GM10266 (cell line): ENCODE measurements around the gene CTNNBL1.

ENCODE experiments used
- DNase-seq: peaks from one replicate; pipeline ENCODE4 v3.0.0; 2012; ENCODE audit errors: extremely low spot score
- TF ChIP-seq, protein P1 (sequence below): IDR thresholded peaks from 2 replicates; pipeline ENCODE4 v1.5.1; 2012; ENCODE audit warnings: mild to moderate bottlenecking, low read depth; ENCODE audit not compliant: control insufficient read depth, insufficient read depth; ENCODE audit errors: missing control alignments

CTNNBL1 gene

GRCh38 chr20:37726971-37727956, 33.4 kb downstream of the CTNNBL1 start:
- TF ChIP-seq, protein P1, sequence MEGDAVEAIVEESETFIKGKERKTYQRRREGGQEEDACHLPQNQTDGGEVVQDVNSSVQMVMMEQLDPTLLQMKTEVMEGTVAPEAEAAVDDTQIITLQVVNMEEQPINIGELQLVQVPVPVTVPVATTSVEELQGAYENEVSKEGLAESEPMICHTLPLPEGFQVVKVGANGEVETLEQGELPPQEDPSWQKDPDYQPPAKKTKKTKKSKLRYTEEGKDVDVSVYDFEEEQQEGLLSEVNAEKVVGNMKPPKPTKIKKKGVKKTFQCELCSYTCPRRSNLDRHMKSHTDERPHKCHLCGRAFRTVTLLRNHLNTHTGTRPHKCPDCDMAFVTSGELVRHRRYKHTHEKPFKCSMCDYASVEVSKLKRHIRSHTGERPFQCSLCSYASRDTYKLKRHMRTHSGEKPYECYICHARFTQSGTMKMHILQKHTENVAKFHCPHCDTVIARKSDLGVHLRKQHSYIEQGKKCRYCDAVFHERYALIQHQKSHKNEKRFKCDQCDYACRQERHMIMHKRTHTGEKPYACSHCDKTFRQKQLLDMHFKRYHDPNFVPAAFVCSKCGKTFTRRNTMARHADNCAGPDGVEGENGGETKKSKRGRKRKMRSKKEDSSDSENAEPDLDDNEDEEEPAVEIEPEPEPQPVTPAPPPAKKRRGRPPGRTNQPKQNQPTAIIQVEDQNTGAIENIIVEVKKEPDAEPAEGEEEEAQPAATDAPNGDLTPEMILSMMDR: no peak
- no peak for DNase-seq

- no peak for DNase-seq
- TF ChIP-seq, protein P1: no peak
Measured at GRCh38 chr20:37727957-37728634, 34.3 kb downstream of the CTNNBL1 start.

GRCh38 chr20:37728635-37728983, 34.8 kb downstream of the CTNNBL1 start:
- TF ChIP-seq, protein P1: no peak
- DNase-seq: no peak

DNA sequence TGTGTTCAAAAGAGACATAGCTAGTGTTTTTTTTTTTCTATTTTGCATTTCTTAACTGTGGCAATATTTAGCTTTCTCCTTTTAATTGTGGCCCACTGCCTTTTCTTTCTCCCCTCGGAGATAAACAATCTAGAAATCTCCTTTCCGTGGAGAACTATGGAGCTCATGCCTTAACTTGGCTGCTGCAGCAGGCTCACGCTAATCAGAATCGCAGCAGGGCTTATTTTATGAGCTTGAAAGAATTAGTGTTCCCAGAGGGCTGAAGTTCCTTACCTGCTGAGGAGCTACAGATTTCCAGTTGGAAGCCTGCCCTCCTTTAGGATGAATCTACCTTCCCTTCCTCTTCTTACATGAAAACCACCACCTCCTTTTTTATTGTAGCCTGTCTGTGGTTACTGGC, 35.6 kb downstream of the CTNNBL1 start:
- no peak for DNase-seq
- TF ChIP-seq, protein P1: no peak

GRCh38 chr20:37729909-37730308, 36.1 kb downstream of the CTNNBL1 start:
- DNase-seq: no peak

GRCh38 chr20:37733416-37733815, 39.6 kb downstream of the CTNNBL1 start:
- no peak for DNase-seq
- TF ChIP-seq, protein P1: no peak

More at GRCh38 chr20:37729909-37730308, 36.1 kb downstream of the CTNNBL1 start:
- TF ChIP-seq, protein P1: no peak
